ENCODE results near the gene COL4A6. TPM values are rescaled to one million over a fixed set of nuclear protein-coding genes. Genes with fewer than 3 reads are reported as not detected.

COL4A6 gene
- total and polyA plus RNA-seq, 2 donors: 39.0 to 65.8 TPM

GRCh38 chrX:108117988-108118387 is 320.2 kb downstream of the COL4A6 start:
- DNase-seq (ENCODE audit: extremely low spot score): peak; percentile 0
- Histone ChIP-seq H3K4me3 (ENCODE audit: low read depth, low read length) (no peak overlapping the region), H3K36me3 (ENCODE audit: insufficient read depth) (no peaks in the 10 kb centered on the region), H3K4me1 (ENCODE audit: insufficient read depth) (no peaks in the 10 kb centered on the region), H3K27ac (ENCODE audit: low read depth) (no peak overlapping the region)
- 26% methylated on average over 3 of the region's 3 CpGs for WGBS

- H3K36me3 ChIP-seq (ENCODE audit: insufficient read depth): no peaks in the 10 kb centered on the region
- H3K4me3 ChIP-seq (ENCODE audit: low read depth, low read length): no peak overlapping the region
- DNase-seq (ENCODE audit: extremely low spot score): no peak
- no peaks in the 10 kb centered on the region for H3K4me1 ChIP-seq (ENCODE audit: insufficient read depth)
- H3K27ac ChIP-seq (ENCODE audit: low read depth): no peak overlapping the region
These were observed 323.7 kb downstream of the COL4A6 start for GRCh38 chrX:108114541-108114940.

Other genes starting within 250 kb of the COL4A6 start
- 296 TPM for gene COL4A5, start 1.4 kb upstream of the COL4A6 start, total RNA-seq
- gene COL4A5, start 1.4 kb upstream of the COL4A6 start, polyA plus RNA-seq: 59.3 TPM